SK-N-SH treated with all-trans-retinoic acid at 6 μM for 48 hours (cell line): ENCODE data around the gene CCDC148.
A peak's percentile ranks its signal among the peaks of the same experiment; 100 is the strongest.

Experiments used
- ATAC-seq: fragments of 200-7000 bp; cut with Tn5 transposase; 3 replicates; pipeline ENCODE4 v1.9.1; 2020; ENCODE audit warnings: mild to moderate bottlenecking, moderate library complexity
- ARNTL ChIP-seq: fragments of 450-650 bp; formaldehyde crosslinking; IDR thresholded peaks from 2 replicates; pipeline ENCODE4 v1.5.0; 2020; ENCODE audit warnings: low read depth, mild to moderate bottlenecking, moderate library complexity, borderline replicate concordance
- BACH2 ChIP-seq: fragments of 250-450 bp; sonication (Bioruptor Pico); IDR thresholded peaks from 2 replicates; pipeline ENCODE4 v1.9.0; 2021; ENCODE audit warnings: mild to moderate bottlenecking, borderline replicate concordance
- CREB5 ChIP-seq: fragments of 250-450 bp; sonication (Bioruptor Pico); IDR thresholded peaks from 2 replicates; pipeline ENCODE4 v1.5.1; 2020; ENCODE audit warnings: low read depth, mild to moderate bottlenecking, moderate library complexity
- CSDC2 ChIP-seq: fragments of 250-450 bp; sonication (Bioruptor Pico); IDR thresholded peaks from 2 replicates; pipeline ENCODE4 v1.5.0; 2020; ENCODE audit warnings: mild to moderate bottlenecking, moderate library complexity
- CSRNP3 ChIP-seq: fragments of 250-450 bp; sonication (Bioruptor Pico); IDR thresholded peaks from 2 replicates; pipeline ENCODE4 v1.5.1; 2021; ENCODE audit warnings: mild to moderate bottlenecking, moderate library complexity
- ESRRG ChIP-seq: fragments of 250-450 bp; sonication (Bioruptor Pico); IDR thresholded peaks from 2 replicates; pipeline ENCODE4 v1.6.1; 2021; ENCODE audit warnings: mild to moderate bottlenecking
- GLIS3 ChIP-seq: fragments of 250-450 bp; sonication (Bioruptor Pico); IDR thresholded peaks from 2 replicates; pipeline ENCODE4 v1.5.0; 2020; ENCODE audit warnings: mild to moderate bottlenecking, moderate library complexity
- ISL1 ChIP-seq: fragments of 250-450 bp; sonication (Bioruptor Pico); IDR thresholded peaks from 2 replicates; pipeline ENCODE4 v2.1.2; 2022; ENCODE audit warnings: mild to moderate bottlenecking, moderate library complexity
- OSR1 ChIP-seq: fragments of 250-450 bp; sonication (Bioruptor Pico); IDR thresholded peaks from 2 replicates; pipeline ENCODE4 v1.8.0; 2022; ENCODE audit warnings: moderate library complexity, mild to moderate bottlenecking, inconsistent platforms
- PATZ1 ChIP-seq: fragments of 250-450 bp; sonication (Bioruptor Pico); IDR thresholded peaks from 2 replicates; pipeline ENCODE4 v1.8.0; 2020; ENCODE audit warnings: mild to moderate bottlenecking, moderate library complexity, borderline replicate concordance
- POU6F1 ChIP-seq: fragments of 250-450 bp; sonication (Bioruptor Pico); IDR thresholded peaks from 2 replicates; pipeline ENCODE4 v1.8.0; 2021; ENCODE audit warnings: low read depth, mild to moderate bottlenecking, moderate library complexity, borderline replicate concordance
- PPARA ChIP-seq: fragments of 250-450 bp; sonication (Bioruptor Pico); IDR thresholded peaks from 2 replicates; pipeline ENCODE4 v1.5.0; 2020; ENCODE audit warnings: mild to moderate bottlenecking, borderline replicate concordance
- RARB ChIP-seq: fragments of 250-450 bp; sonication (Bioruptor Pico); IDR thresholded peaks from 2 replicates; pipeline ENCODE4 v1.8.0; 2021; ENCODE audit warnings: mild to moderate bottlenecking, moderate library complexity
- SNAI2 ChIP-seq: fragments of 250-450 bp; sonication (Bioruptor Pico); IDR thresholded peaks from 2 replicates; pipeline ENCODE4 v1.5.0; 2020; ENCODE audit warnings: mild to moderate bottlenecking, moderate library complexity
- TCF4 ChIP-seq: fragments of 250-450 bp; sonication (Bioruptor Pico); IDR thresholded peaks from 2 replicates; pipeline ENCODE4 v1.8.0; 2021; ENCODE audit warnings: mild to moderate bottlenecking, moderate library complexity, borderline replicate concordance
- TOX ChIP-seq: fragments of 250-450 bp; sonication (Bioruptor Pico); IDR thresholded peaks from 2 replicates; pipeline ENCODE4 v1.8.0; 2021; ENCODE audit warnings: mild to moderate bottlenecking, moderate library complexity, borderline replicate concordance
- TSHZ2 ChIP-seq: fragments of 250-450 bp; sonication (Bioruptor Pico); IDR thresholded peaks from 2 replicates; pipeline ENCODE4 v1.5.0; 2020; ENCODE audit warnings: mild to moderate bottlenecking, moderate library complexity
- ZC3H10 ChIP-seq: fragments of 250-450 bp; sonication (Bioruptor Pico); IDR thresholded peaks from 2 replicates; pipeline ENCODE4 v1.5.1; 2021; ENCODE audit warnings: mild to moderate bottlenecking, moderate library complexity
- ZFP3 ChIP-seq: fragments of 250-450 bp; sonication (Bioruptor Pico); IDR thresholded peaks from 2 replicates; pipeline ENCODE4 v1.5.0; 2020; ENCODE audit warnings: mild to moderate bottlenecking, moderate library complexity
- ZFP30 ChIP-seq: fragments of 450-650 bp; formaldehyde crosslinking; IDR thresholded peaks from 2 replicates; pipeline ENCODE4 v1.5.0; 2022; ENCODE audit warnings: mild to moderate bottlenecking, moderate library complexity
- ZNF565 ChIP-seq: fragments of 450-650 bp; formaldehyde crosslinking; conservative IDR thresholded peaks from 2 replicates; pipeline ENCODE4 v1.5.0; 2020; ENCODE audit warnings: low read depth, mild to moderate bottlenecking, moderate library complexity
- ZNF70 ChIP-seq: fragments of 450-650 bp; formaldehyde crosslinking; IDR thresholded peaks from 2 replicates; pipeline ENCODE4 v1.5.0; 2020; ENCODE audit warnings: mild to moderate bottlenecking, moderate library complexity
- ZNF8 ChIP-seq: fragments of 450-650 bp; formaldehyde crosslinking; IDR thresholded peaks from 2 replicates; pipeline ENCODE4 v1.5.0; 2020; ENCODE audit warnings: mild to moderate bottlenecking, moderate library complexity

The CCDC148 gene

GRCh38 chr2:158497486-158497885, 40.9 kb upstream of the CCDC148 start:
- ATAC-seq = peak; percentile 28; the same call in 2 of the 3 replicates

GRCh38 chr2:158496986-158497385, 40.4 kb upstream of the CCDC148 start:
- TF ChIP-seq ISL1 (CRISPR knock-in tag) = no peak
- TF ChIP-seq ZNF565 (CRISPR knock-in tag) = no peak
- no peak for TF ChIP-seq CSDC2
- no peak for TF ChIP-seq ZC3H10 (CRISPR knock-in tag)
- no peak for TF ChIP-seq TOX (CRISPR knock-in tag)
- TF ChIP-seq POU6F1 = no peak
- TF ChIP-seq PPARA (CRISPR knock-in tag) = no peak
- TF ChIP-seq ARNTL (CRISPR knock-in tag) = no peak
- TF ChIP-seq TSHZ2 (CRISPR knock-in tag) = no peak
- no peak for TF ChIP-seq ZFP30 (CRISPR knock-in tag)
- TF ChIP-seq CREB5 = no peak
- TF ChIP-seq CSRNP3 = no peak
- TF ChIP-seq RARB (CRISPR knock-in tag) = no peak
- no peak for TF ChIP-seq GLIS3
- TF ChIP-seq BACH2 (CRISPR knock-in tag) = no peak
- no peak for TF ChIP-seq SNAI2 (CRISPR knock-in tag)
- ATAC-seq = no peak

More at GRCh38 chr2:158497486-158497885, 40.9 kb upstream of the CCDC148 start:
- TF ChIP-seq CSDC2 (no peak), ISL1 (CRISPR knock-in tag) (peak; percentile 63)

- TF ChIP-seq ZFP30 (CRISPR knock-in tag) (no peak), PPARA (CRISPR knock-in tag) (no peak), TCF4 (no peak), OSR1 (CRISPR knock-in tag) (no peak)
- ATAC-seq = no peak; the same call in 2 of the 3 replicates
These were observed 38.6 kb upstream of the CCDC148 start for GRCh38 chr2:158495175-158495574.

GRCh38 chr2:158493458-158493857, 36.9 kb upstream of the CCDC148 start:
- ATAC-seq = no peak
- TF ChIP-seq TOX (CRISPR knock-in tag) = no peak
- no peak for TF ChIP-seq ZNF565 (CRISPR knock-in tag)
- TF ChIP-seq ZFP3 (CRISPR knock-in tag) = no peak
- no peak for TF ChIP-seq ESRRG (CRISPR knock-in tag)
- TF ChIP-seq PPARA (CRISPR knock-in tag) = no peak
- TF ChIP-seq GLIS3 = no peak
- TF ChIP-seq CREB5 = no peak
- no peak for TF ChIP-seq PATZ1
- no peak for TF ChIP-seq RARB (CRISPR knock-in tag)
- no peak for TF ChIP-seq ZNF70 (CRISPR knock-in tag)
- no peak for TF ChIP-seq ZFP30 (CRISPR knock-in tag)
- TF ChIP-seq SNAI2 (CRISPR knock-in tag) = no peak
- TF ChIP-seq ZC3H10 (CRISPR knock-in tag) = no peak
- no peak for TF ChIP-seq TSHZ2 (CRISPR knock-in tag)
- no peak for TF ChIP-seq ZNF8 (CRISPR knock-in tag)
- TF ChIP-seq OSR1 (CRISPR knock-in tag) = no peak
- no peak for TF ChIP-seq CSDC2
